GM13977 (cell line): ENCODE data around the gene SLC15A1.

Experiments used
- DNase-seq: peaks from one replicate; pipeline ENCODE4 v3.0.0; 2012; ENCODE audit warnings: low spot score
- in situ Hi-C: fragments of 300-500 bp; cut with MboI; formaldehyde crosslinking; loops from one replicate; pipeline ENCODE4 v1.12.0; 2022; ENCODE audit warnings: low sequenced_read_pairs, low pct_unique_long_range_greater_than_20kb, mixed read lengths, inconsistent platforms; ENCODE audit not compliant: unreplicated experiment
- TF ChIP-seq, protein P1 (sequence below): IDR thresholded peaks from 2 replicates; pipeline ENCODE4 v1.5.1; 2012; ENCODE audit warnings: mild to moderate bottlenecking, control low read depth; ENCODE audit not compliant: insufficient read depth; ENCODE audit errors: extremely low read depth, missing control alignments

Gene SLC15A1

GRCh38 chr13:98787996-98788395, 35.5 kb upstream of the SLC15A1 start:
- TF ChIP-seq, protein P1, sequence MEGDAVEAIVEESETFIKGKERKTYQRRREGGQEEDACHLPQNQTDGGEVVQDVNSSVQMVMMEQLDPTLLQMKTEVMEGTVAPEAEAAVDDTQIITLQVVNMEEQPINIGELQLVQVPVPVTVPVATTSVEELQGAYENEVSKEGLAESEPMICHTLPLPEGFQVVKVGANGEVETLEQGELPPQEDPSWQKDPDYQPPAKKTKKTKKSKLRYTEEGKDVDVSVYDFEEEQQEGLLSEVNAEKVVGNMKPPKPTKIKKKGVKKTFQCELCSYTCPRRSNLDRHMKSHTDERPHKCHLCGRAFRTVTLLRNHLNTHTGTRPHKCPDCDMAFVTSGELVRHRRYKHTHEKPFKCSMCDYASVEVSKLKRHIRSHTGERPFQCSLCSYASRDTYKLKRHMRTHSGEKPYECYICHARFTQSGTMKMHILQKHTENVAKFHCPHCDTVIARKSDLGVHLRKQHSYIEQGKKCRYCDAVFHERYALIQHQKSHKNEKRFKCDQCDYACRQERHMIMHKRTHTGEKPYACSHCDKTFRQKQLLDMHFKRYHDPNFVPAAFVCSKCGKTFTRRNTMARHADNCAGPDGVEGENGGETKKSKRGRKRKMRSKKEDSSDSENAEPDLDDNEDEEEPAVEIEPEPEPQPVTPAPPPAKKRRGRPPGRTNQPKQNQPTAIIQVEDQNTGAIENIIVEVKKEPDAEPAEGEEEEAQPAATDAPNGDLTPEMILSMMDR, result no peak
- no peak for DNase-seq
- in situ Hi-C loops, result no loop called here

DNA sequence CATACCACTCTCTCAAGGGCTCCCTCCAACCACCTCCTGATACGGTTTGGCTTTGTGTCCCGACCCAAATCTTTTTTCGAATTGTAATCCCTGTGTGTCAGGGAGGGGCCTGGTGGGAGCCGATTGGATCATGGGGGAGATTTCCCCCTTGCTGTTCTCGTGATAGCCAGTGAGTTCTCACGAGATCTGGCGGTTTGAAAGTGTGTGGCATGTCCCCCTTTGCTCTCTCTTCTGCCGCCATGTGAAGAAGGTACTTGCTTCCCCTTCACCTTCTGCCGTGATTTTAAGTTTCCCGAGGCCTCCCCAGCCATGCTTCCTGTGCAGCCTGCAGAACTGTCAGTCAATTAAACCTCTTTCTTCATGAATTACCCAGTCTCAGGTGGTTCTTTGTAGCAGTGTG, 34.7 kb upstream of the SLC15A1 start:
- DNase-seq, result no peak
- TF ChIP-seq, protein P1, result no peak
- in situ Hi-C loops, result no loop called here

GRCh38 chr13:98786023-98786422, 33.6 kb upstream of the SLC15A1 start:
- TF ChIP-seq, protein P1, result no peak
- in situ Hi-C loops, result no loop called here
- no peak for DNase-seq

DNA sequence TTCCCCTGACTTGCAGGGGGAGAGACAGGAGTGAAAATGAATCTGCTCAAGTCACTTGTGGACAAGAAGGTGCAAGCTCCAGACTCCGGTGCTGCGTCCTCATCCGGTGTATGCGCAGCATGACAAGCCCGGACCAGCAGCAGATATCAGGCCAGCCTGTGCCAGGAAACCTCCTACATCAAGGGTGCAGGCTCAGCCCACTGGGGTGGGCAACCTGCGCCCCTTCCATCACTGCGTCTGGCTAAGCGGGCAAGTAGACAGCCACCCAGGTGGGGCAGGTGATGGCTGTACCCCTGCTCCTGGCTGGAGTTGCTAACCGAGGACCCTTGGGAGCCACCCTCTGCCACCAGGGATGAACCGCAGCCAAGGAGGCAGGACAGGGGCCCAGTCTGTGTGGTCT, 32.9 kb upstream of the SLC15A1 start:
- TF ChIP-seq, protein P1, result no peak
- no peak for DNase-seq
- in situ Hi-C loops, result no loop called here

- no peak for DNase-seq
- TF ChIP-seq, protein P1, result no peak
- in situ Hi-C loops, result no loop called here
Measured at GRCh38 chr13:98784666-98785065, 32.2 kb upstream of the SLC15A1 start.

DNA sequence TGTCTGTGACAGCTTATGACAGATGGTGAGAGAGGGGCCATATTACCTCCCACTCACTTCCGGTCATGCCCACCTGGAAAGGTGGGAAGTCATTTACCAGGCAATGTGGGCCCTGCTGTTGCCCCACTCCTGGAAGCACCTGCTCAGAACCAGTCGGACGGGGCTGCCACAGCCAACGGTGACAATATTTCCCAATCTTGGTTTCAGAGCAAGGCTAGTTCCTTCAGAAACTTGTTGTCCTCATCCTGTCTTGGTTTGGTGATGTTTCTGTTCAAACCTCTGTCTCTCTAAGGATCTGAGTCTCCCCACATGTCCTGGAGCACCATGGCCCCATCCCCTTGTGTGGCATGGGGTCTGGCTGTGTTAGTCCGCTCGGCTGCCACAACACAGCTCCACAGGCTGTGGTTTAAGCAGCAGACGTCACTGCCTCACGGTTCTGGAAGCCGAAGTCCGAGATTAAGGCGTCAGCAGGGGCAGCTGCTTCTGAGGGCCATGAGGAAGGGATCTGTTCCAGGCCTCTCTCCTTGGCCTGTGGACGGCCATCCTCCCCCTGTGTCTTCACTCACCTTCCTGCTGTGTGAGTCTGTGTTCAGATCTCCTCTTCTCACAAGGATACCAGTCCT, 31.5 kb upstream of the SLC15A1 start:
- TF ChIP-seq, protein P1, result no peak
- DNase-seq, result no peak
- in situ Hi-C loops, result no loop called here
